ENCODE measurements around the gene ABTB2.

DNA sequence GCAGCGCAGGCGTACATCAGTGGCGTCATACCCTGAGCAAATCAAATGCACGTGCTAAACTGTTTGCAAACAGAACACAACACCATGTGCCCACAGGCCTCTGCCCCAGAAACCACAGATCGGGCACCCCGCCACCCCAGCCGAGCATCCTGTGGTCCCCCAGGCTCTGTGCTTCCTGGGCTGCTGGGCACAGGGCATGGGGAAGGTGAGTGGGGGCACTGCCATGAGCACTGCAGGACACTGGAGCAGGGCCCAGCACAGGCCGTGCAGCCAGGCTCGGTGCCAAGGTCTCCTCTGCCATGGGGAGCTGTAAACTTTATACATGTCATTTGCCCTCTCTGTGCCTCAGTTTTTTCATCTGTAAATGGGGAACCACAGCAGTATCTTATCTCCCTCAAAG lies 189.8 kb downstream of the ABTB2 start:
- TF ChIP-seq SIN3A (conservative IDR thresholded peaks at IDR 0.05 in 1 of 2, IDR thresholded peaks at IDR 0.05 in 1 of 2; ENCODE audit: low read depth in 1 of 2, low read length in 2 of 2) (no peak), POLR2AphosphoS5 (IDR thresholded peaks at IDR 0.05; ENCODE audit: low read depth, low read length) (no peak), POLR2A (IDR thresholded peaks at IDR 0.05; ENCODE audit: control extremely low read depth in 1 of 2, low read depth in 2 of 2, low read length in 2 of 2) (no peak), RNF2 (IDR thresholded peaks at IDR 0.05; ENCODE audit: borderline replicate concordance, low read depth, low read length, missing control alignments, poor library complexity, severe bottlenecking) (no peak), FOSL1 (IDR thresholded peaks at IDR 0.05; ENCODE audit: insufficient read depth, low read depth, low read length) (no peak), RFX5 (IDR thresholded peaks at IDR 0.05; ENCODE audit: borderline replicate concordance, low read depth, low read length) (no peak)
- TF ChIP-seq, protein P1, sequence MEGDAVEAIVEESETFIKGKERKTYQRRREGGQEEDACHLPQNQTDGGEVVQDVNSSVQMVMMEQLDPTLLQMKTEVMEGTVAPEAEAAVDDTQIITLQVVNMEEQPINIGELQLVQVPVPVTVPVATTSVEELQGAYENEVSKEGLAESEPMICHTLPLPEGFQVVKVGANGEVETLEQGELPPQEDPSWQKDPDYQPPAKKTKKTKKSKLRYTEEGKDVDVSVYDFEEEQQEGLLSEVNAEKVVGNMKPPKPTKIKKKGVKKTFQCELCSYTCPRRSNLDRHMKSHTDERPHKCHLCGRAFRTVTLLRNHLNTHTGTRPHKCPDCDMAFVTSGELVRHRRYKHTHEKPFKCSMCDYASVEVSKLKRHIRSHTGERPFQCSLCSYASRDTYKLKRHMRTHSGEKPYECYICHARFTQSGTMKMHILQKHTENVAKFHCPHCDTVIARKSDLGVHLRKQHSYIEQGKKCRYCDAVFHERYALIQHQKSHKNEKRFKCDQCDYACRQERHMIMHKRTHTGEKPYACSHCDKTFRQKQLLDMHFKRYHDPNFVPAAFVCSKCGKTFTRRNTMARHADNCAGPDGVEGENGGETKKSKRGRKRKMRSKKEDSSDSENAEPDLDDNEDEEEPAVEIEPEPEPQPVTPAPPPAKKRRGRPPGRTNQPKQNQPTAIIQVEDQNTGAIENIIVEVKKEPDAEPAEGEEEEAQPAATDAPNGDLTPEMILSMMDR (IDR thresholded peaks at IDR 0.05; ENCODE audit: control extremely low read depth in 1 of 3, insufficient read depth in 1 of 3, low read depth in 1 of 3, low read length in 3 of 3): no peak
